ENCODE results near the gene SSBP4.
A peak's percentile ranks its signal among the peaks of the same experiment; 100 is the strongest.

Gene SSBP4

GRCh38 chr19:18440936-18441803 lies 22.0 kb downstream of the SSBP4 start:
- no peak for FAIRE-seq
- DNase-seq (ENCODE audit: extremely low spot score, insufficient read length, low read depth), result no peak

DNA sequence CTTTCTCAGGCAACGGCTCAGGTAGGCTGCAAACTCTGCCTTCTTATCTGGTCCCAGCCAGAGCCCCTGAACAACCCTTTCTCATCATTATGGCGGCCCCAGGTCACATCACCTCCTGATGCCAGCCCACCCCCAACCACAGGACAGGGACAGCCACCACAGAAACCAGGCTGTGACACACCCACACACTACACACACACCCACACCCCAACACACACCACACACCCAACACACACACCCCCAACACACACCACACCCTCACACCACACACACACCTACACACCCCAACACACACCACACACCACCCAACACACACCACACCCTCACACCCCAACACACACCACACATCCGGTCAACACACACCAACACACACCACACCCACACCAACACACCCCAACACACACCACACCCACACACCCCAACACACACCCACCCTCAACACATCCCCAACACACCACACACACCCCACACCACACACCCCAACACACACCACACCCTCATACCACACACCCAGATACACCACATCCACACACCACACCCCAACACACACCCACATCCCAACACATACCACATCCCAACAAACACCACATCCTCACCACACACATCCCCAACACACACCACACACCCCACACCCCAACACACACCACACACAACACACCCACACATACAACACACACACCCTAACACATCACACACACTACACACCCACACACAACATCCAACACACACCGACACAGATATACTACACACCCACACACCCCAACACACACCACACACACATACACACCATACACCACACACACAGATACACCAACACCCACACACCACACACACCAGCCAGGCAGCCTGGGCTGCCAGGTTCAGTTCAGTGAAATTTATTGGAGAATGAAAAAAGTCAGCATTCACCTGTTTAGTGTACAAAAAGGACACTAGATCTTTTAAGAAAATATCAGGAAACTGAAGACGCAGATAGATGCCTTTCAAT lies 22.9 kb downstream of the SSBP4 start:
- FAIRE-seq (peak; percentile 47), DNase-seq (ENCODE audit: extremely low spot score, insufficient read length, low read depth) (no peak)

GRCh38 chr19:18442941-18443340 lies 23.7 kb downstream of the SSBP4 start:
- FAIRE-seq (no peak), DNase-seq (ENCODE audit: extremely low spot score, insufficient read length, low read depth) (no peak)

GRCh38 chr19:18443406-18443805 lies 24.2 kb downstream of the SSBP4 start:
- no peak for DNase-seq (ENCODE audit: extremely low spot score, insufficient read length, low read depth)
- FAIRE-seq, result no peak

- no peak for FAIRE-seq
- DNase-seq (ENCODE audit: extremely low spot score, insufficient read length, low read depth), result no peak
These were observed 24.6 kb downstream of the SSBP4 start for GRCh38 chr19:18443831-18444230.

- no peak for FAIRE-seq
- DNase-seq (ENCODE audit: extremely low spot score, insufficient read length, low read depth), result no peak
These were observed 25.3 kb downstream of the SSBP4 start for GRCh38 chr19:18444513-18444912.

GRCh38 chr19:18445262-18445948 lies 26.2 kb downstream of the SSBP4 start:
- FAIRE-seq (no peak), DNase-seq (ENCODE audit: extremely low spot score, insufficient read length, low read depth) (no peak)

DNA sequence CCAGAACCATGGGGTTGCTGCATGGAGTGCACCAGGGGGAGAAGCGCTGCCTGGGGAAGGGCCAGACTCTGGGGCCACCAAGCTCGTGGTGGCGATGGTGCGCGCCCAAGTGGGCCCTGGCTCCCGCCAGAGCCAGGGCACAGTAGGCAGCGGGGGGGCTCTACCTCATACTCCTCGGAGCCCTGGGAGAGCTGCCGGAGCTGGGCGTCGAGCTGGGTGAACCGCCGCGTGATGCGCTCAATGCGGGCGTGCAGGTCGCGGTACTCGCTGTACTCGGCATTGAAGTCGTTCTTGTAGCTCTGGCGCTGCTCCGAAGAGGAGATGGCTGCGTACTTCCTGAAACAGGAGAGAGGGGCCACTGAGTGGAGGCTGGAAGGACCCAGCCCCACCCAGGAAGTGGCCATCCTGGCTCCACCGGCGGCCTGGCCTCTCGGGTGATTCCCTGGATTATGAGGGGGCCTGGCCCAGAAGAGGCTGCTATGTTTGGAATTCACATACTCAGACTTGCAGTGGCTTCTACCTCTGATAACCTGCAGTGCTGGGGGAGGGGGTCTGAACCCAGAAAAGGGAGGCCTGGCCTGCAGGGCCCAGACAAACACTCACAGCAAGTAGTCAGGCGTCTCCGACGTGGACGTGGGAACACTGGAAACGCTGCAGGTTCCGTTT lies 27.1 kb downstream of the SSBP4 start:
- FAIRE-seq (no peak), DNase-seq (ENCODE audit: extremely low spot score, insufficient read length, low read depth) (no peak)

GRCh38 chr19:18446811-18447359 lies 27.7 kb downstream of the SSBP4 start:
- no peak for FAIRE-seq
- DNase-seq (ENCODE audit: extremely low spot score, insufficient read length, low read depth), result no peak

DNA sequence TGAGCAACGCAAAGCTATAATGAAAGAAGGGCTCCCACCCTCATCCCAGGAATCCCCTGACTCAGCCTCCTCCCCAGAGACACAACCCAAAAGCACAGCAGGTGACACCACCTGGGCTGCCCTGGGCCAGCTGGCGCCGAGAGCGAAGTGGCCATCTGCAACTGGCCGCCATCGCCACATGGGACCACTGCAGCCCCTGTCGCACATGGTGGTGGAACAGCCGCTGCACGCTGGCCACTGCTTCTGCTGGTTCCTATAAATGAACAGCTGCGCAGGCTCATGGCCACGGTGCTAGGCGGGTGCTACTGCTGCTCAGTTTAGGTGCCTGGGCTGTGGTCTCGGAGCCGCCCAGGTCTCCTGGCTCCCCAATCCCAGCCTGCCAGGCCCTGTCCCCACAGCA lies 30.4 kb downstream of the SSBP4 start:
- DNase-seq (ENCODE audit: extremely low spot score, insufficient read length, low read depth) (no peak), FAIRE-seq (no peak)

DNA sequence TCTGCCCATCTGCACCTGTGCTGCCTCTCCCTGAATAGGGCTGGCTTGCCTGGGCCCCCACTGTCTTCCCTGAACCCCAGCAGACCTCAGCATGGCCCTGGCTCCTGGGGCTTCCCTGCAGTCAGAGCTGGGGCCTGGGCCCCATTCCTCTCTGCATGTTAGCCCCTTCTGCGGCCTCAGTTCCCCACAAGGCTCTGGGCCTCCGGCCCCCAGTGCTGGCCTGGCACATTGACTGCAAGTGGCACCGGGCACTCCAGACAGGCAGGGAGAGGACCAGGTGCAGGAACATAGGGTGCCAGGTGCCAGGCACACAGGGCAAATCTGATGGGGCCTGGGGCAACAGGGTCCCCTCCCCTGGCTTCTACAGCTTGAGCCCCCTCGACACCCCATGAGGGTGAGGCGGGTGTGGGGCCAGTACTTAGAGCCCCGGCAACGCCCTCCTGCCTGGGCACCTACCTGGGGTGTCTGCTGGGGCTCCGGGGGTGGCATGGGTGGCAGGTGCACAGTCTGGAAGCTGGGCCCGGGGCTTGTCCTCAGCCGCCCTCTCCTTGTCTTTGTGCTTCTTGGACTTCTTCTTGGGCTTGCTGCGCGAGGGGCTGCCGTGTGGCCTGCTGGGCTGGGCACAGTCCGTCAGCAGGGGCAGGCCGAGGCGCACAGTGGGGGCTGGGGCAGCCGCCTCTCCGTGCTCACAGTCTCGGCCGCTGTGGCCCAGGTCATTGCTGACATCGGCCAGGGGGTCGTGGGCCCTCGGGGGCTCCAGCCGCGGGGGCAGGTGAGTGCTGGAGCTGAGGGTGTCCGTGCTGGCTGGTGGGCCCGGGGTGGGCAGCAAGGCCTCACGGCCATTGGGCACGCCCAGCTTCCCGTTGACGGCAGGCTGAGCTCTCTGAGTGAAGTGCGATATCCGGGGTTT lies 31.1 kb downstream of the SSBP4 start:
- no peak for DNase-seq (ENCODE audit: extremely low spot score, insufficient read length, low read depth)
- FAIRE-seq, result no peak

DNA sequence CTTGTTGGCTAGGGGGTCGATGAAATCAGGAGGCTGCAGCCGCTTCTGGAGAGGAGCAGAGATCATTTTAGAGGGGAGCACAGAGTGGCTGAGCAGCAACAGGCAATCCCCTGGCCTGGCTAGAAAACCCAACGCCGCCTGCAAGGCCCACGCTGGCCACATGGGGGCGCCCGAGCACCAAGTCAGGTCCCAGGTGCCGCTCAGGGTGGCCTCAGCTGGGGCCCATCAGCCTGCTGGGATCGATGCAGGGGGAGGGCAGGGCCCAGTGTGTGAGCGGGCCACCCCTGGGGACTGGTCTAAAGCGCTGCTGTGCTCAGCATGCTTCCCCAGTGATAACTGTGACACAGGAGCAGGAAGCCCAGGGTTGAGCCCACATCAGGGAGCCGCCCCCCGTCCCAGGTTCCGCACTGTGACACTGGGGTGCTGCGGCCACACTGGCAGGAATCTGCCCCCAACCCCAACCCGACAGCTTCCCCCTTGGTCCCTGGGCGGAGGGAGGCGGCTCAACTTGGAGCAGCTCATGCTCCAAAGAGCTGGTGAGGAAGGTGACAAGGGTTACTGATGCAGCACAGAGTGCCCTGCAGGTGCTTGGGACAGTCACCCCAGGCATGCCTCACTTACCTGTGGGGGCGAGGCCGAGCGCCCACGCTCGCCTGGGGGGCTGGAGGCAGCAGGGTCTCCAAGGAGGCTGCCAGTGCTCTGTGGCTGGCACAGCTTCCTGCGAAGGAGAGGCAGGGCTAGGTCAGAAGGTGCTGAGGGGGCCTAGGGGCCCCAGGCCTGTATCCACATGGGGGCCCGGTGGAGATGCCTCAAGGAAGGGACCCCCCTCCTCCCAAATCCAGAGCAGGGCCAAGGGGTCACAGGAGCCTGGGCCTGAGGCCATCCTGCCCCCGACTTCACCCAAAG lies 32.0 kb downstream of the SSBP4 start:
- peak; percentile 68 for DNase-seq (ENCODE audit: extremely low spot score, insufficient read length, low read depth)
- FAIRE-seq, result peak; percentile 76

GRCh38 chr19:18452386-18452785 lies 33.2 kb downstream of the SSBP4 start:
- FAIRE-seq (no peak), DNase-seq (ENCODE audit: extremely low spot score, insufficient read length, low read depth) (no peak)

DNA sequence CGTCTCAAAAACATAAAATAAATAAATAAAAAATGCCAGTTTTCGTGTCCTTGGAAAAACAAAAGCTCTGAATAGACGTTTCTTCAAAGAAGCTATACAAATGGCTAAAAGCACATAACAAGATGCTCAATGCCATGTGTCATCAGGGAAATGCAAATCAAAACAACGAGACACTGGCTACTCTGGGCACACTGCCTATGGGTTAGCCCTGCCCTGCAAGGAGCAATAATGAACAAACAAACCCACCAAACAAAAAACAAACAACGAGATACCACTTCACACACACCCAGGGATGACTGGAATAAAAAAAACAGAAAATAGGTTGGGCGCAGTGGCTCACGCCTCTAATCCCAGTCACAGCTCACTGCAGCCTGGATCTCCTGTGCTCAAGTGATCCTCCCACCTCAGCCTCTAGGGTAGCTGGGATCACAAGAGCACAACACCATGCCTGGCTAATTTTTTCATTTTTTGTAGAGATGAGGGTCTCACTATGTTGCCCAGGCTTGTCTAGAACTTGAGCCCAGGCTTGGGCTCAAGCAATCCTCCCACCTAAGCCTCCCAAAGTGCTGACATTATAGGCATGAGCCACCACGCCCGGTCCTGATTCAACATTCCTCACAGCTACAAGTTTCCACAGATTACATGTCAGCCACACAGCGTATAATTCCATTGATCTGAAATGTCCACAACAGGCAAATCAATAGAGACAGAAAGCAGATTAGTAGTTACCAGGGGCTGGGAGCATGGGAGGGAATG lies 34.2 kb downstream of the SSBP4 start:
- DNase-seq (ENCODE audit: extremely low spot score, insufficient read length, low read depth) (no peak), FAIRE-seq (no peak)

DNA sequence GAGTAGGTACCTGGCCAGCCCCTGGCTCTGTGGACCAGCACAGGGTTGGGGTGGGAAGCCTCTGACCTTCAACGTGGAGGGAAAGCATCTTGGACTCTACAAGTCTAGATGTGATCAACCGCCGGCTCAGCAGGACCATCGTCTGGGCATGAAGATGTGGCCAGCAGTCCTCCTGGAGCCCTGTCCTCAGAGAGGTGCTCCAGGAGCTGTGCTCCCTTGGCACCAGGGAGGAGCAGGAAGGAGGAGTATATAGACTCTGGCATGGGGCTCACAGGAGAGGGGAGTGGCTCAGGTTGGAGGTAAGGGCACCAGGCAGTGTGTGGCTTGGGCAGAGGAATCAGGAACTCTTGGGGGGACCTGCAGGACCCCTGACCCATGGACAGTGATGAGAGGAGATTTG lies 37.1 kb downstream of the SSBP4 start:
- no peak for FAIRE-seq
- DNase-seq (ENCODE audit: extremely low spot score, insufficient read length, low read depth), result no peak

- FAIRE-seq (no peak), DNase-seq (ENCODE audit: extremely low spot score, insufficient read length, low read depth) (no peak)
These were observed 37.8 kb downstream of the SSBP4 start for GRCh38 chr19:18456974-18457373.

Data from GM18507 (cell line).